HG03521 (cell line): ENCODE results near the gene SMIM34.
"Not testable (repeated sequence)": the region's sequence is repeated elsewhere in the genome, so short reads cannot be mapped to it uniquely, and the experiment has no call there.

Experiments
- ATAC-seq: cut with Tn5 transposase; IDR thresholded peaks from one replicate; pipeline ENCODE4 v1.9.1; 2021; ENCODE audit warnings: mild to moderate bottlenecking, moderate library complexity; ENCODE audit not compliant: unreplicated experiment

The SMIM34 gene

GRCh38 chr21:34374462-34374861 lies 49.3 kb downstream of the SMIM34 start:
- not testable (repeated sequence) for ATAC-seq

DNA sequence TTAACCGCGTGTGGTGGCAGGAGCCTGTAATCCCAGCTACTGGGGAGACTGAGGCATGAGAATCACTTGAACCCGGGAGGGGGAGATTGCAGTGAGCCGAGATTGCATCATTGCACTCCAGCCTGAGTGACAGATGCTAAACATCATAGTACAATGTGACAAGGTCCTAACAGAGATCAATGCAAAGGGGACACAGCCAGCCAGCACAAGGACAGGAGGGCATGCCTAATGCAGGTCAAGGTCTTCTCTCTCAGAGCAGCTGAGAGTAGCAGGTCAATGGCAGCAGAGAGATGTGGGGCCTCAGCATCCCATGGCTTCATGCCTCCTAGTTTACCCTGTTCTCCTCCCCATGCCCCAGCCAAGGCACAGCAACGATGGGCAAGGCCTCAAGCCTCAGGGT lies 51.4 kb downstream of the SMIM34 start:
- no peak for ATAC-seq

GRCh38 chr21:34369741-34370140 lies 54.0 kb downstream of the SMIM34 start:
- ATAC-seq: no peak
